Testis (tissue), 3 donors: Measurements from ENCODE around the gene ATP1A4. TPM values are rescaled to one million over a fixed set of nuclear protein-coding genes. Genes with fewer than 3 reads are reported as not detected.

Experiments
- DNase-seq: peaks from one replicate; pipeline ENCODE4 v3.0.0-alpha.2; 2019
- H3K27ac ChIP-seq, 2 donors: fragments of 200-600 bp; sonication (generic); one replicate each; pipeline ENCODE4 v1.5.1; 2019
- H3K27me3 ChIP-seq: fragments of 200-600 bp; sonication (generic); one replicate; pipeline ENCODE4 v1.5.1; 2019
- H3K36me3 ChIP-seq: fragments of 200-600 bp; sonication (generic); one replicate; pipeline ENCODE4 v1.5.1; 2017; ENCODE audit warnings: low read depth; ENCODE audit errors: missing control alignments
- H3K4me1 ChIP-seq: fragments of 200-600 bp; sonication (generic); one replicate; pipeline ENCODE4 v1.5.1; 2019
- H3K4me3 ChIP-seq, 2 donors: fragments of 200-600 bp; sonication (generic); one replicate each; pipeline ENCODE4 v1.5.1; 2017 to 2019
- H3K9me3 ChIP-seq: fragments of 200-600 bp; sonication (generic); one replicate; pipeline ENCODE4 v1.5.1; 2017
- POLR2A ChIP-seq: fragments of 450-650 bp; IDR thresholded peaks from one replicate; pipeline ENCODE4 v1.6.1; 2017; ENCODE audit warnings: antibody characterized with exemption, mild to moderate bottlenecking, moderate library complexity
- WGBS, 2 donors: methylation state at CpG; one replicate each; pipeline ENCODE4 v1.1.5; 2018; 5-methylcytosine and 5-hydroxymethylcytosine counted together
- intact Hi-C: fragments of 100-400 bp; cut with DNase I; formaldehyde crosslinking; loops from one replicate; pipeline ENCODE4 v1.15.1; 2023; ENCODE audit warnings: low total_unique reads
- polyA plus RNA-seq: library from polyadenylated mRNA; stranded (reverse); fragments of 350-450 nt; fragmentation: Illumina TruSeq; extraction: RNeasy Lipid Tissue Mini Kit (QIAGEN cat#74804); gene quantifications from one replicate; pipeline ENCODE4 v1.2.3, GENCODE V29; 2014; ENCODE audit warnings: low read depth, low replicate concordance; ENCODE audit not compliant: insufficient read depth
- total RNA-seq, 2 donors: library from RNA; depleted of rRNA; stranded (reverse); fragments of >200 nt; gene quantifications; one replicate each; pipeline ENCODE4 v1.2.3, GENCODE V29; 2016
- TF ChIP-seq, protein P1 (sequence below), 3 experiments: fragments of 450-650 bp in 2 of 3; fragments of 200-600 bp in 1 of 3; sonication (generic) in 1 of 3; IDR thresholded peaks; one replicate each; pipeline ENCODE4 v1.5.1; 2016 to 2019; ENCODE audit warnings: antibody characterized with exemption in 3 of 3, mild to moderate bottlenecking in 2 of 3, moderate library complexity in 1 of 3

ATP1A4 gene
- total and polyA plus RNA-seq, 3 donors from 2014 or later, result 13.3 to 38.6 (median 23.0) TPM

DNA sequence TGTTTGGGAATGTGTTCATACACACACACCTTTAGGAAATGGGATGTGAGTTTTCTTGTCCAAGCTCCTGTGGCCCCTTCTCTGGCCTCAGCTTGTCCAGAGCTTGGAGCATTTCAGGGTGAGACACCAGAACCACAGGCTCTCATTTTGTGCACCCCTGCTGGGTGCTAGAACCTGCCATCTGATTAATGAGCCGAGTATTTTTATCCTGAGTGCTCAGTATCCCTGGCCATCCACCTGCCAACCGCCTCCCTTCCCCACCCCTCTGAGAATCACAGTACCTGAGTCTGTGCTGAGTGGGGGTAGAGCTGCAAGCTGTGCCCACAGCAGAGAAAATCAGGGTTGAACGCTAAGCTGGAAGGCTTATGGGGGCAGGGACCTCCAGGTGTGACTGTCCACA is 40.4 kb downstream of the ATP1A4 start:
- Histone ChIP-seq H3K9me3 (no peaks in the 10 kb centered on the region), H3K27me3 (no peaks in the 10 kb centered on the region), H3K36me3 (no peaks in the 10 kb centered on the region), H3K4me1 (peaks cover 11% of the 10 kb centered on the region), H3K27ac (no peak overlapping the region), H3K4me3 (no peak overlapping the region)
- intact Hi-C loops, result loop anchor here (10.0 kb wide), 2 partner anchors 53 to 87 kb away; no protein-coding TSS in a partner anchor
- DNase-seq, result no peak
- 88% methylated on average over 3 of the region's 3 CpGs for WGBS, 2 donors
- TF ChIP-seq, protein P1, sequence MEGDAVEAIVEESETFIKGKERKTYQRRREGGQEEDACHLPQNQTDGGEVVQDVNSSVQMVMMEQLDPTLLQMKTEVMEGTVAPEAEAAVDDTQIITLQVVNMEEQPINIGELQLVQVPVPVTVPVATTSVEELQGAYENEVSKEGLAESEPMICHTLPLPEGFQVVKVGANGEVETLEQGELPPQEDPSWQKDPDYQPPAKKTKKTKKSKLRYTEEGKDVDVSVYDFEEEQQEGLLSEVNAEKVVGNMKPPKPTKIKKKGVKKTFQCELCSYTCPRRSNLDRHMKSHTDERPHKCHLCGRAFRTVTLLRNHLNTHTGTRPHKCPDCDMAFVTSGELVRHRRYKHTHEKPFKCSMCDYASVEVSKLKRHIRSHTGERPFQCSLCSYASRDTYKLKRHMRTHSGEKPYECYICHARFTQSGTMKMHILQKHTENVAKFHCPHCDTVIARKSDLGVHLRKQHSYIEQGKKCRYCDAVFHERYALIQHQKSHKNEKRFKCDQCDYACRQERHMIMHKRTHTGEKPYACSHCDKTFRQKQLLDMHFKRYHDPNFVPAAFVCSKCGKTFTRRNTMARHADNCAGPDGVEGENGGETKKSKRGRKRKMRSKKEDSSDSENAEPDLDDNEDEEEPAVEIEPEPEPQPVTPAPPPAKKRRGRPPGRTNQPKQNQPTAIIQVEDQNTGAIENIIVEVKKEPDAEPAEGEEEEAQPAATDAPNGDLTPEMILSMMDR (IDR thresholded peaks at IDR 0.05), result no peak
- no peak for TF ChIP-seq POLR2A

DNA sequence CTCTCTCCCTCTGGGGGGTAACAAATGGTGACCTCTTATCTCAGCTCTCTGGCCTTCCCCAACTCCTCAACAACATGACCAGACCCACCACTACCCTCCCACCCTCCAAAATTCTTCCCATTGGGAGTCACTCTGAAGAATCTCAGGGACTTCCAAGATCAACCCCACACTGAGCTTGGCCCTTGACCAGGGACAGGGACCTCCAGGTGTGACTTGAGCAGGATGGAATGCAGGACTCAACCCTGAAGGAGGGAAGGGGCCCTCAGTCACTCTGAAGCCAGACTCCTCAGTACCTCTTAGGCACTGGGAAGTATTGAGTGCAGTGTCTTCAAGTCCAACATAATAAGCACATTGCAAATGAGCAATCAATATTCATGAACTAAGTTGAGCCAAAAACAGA is 40.8 kb downstream of the ATP1A4 start:
- H3K4me1 ChIP-seq, result peaks cover 11% of the 10 kb centered on the region
- intact Hi-C loops, result loop anchor here (10.0 kb wide), 2 partner anchors 53 to 87 kb away; no protein-coding TSS in a partner anchor
- H3K4me3 ChIP-seq, result no peak overlapping the region
- H3K36me3 ChIP-seq, result no peaks in the 10 kb centered on the region
- H3K27me3 ChIP-seq, result no peaks in the 10 kb centered on the region
- TF ChIP-seq, protein P1 (IDR thresholded peaks at IDR 0.05), result no peak
- TF ChIP-seq POLR2A, result no peak
- H3K27ac ChIP-seq, result no peak overlapping the region
- no peaks in the 10 kb centered on the region for H3K9me3 ChIP-seq
- no peak for DNase-seq

DNA sequence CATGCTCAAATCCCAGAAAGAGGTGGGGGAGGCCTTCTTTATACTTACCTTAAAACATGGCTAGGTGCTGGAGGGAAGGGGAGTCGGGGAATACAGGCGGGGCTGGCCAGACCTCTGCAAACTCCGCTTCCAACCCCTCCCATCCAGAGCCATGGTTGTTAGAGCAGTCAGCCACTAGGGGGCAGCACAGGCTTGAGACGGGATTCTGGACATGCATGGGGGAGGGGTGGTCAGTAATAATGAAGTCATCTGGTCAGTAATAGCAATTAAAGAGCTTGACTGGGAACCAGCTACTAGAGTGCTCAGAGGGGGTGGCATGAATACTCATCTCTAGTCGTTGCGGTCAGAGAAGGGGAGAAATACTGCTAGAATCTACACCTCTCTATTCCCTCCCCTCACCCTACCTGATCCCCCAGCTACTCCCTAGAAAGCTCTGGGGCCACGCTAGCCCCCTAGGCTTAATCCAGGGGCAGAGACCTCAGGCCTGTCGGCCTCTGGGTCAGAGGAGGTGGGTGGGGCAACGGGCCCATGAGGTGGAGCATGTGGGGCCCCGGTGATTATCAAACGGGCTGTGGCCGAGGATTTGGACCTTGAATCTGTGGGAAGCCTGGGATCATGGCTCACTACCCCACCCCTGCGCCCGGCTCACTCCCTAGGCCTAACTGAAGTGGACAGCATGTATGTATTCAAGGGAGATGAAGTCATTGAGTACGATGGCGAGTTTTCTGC is 41.9 kb downstream of the ATP1A4 start:
- Histone ChIP-seq H3K9me3 (no peaks in the 10 kb centered on the region), H3K4me3 (no peak overlapping the region), H3K27me3 (no peaks in the 10 kb centered on the region), H3K4me1 (peaks cover 11% of the 10 kb centered on the region), H3K27ac (no peak overlapping the region), H3K36me3 (no peaks in the 10 kb centered on the region)
- WGBS, 2 donors, result 18 to 25% methylated on average over 10 to 16 of the region's 16 CpGs
- intact Hi-C loops, result loop anchor here (10.0 kb wide), 2 partner anchors 52 to 88 kb away; no protein-coding TSS in a partner anchor
- peak; percentile 92 for DNase-seq
- no peak for TF ChIP-seq POLR2A
- TF ChIP-seq, protein P1 (IDR thresholded peaks at IDR 0.05), result peak; percentile 93 to 98 (median 98)

DNA sequence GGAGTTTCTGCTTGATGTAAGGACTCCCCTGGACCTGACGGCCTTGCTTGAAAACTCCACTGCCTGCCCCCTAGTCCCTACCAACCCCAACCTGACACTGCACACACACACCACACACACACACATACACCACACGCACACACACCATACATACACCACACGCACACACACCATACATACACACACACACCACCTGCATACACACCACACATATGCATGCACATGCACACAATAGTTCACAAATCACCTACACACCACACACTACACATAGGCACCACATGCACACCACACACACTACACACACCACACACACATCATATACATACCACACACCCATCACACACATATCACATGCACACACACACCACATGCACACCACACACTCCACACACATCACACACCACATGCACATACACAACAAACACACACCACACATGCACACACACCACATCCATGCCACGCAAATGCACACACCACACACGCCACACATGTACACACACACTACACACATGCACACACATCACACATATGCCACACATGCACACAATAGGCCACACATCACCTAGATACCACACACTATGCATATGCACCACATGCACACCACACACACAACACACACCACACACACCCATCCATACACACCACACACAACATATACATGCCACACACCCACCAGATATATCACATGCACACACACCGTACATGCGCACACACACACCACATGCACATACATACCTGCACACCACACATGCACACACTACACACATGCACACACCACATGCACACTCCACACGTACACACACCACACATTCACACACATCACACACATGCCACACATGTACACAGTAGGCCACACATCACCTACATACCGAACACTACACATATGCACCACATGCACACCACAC is 42.7 kb downstream of the ATP1A4 start:
- DNase-seq, result no peak
- Histone ChIP-seq H3K36me3 (no peaks in the 10 kb centered on the region), H3K27ac (no peak overlapping the region), H3K4me1 (peaks cover 11% of the 10 kb centered on the region), H3K27me3 (no peaks in the 10 kb centered on the region), H3K9me3 (no peaks in the 10 kb centered on the region), H3K4me3 (no peak overlapping the region)
- 70 to 86% methylated on average over 9 of the region's 9 CpGs for WGBS, 2 donors
- TF ChIP-seq, protein P1 (IDR thresholded peaks at IDR 0.05), result no peak
- no peak for TF ChIP-seq POLR2A
- intact Hi-C loops, result loop anchor here (10.0 kb wide), 2 partner anchors 51 to 89 kb away; no protein-coding TSS in a partner anchor
